ENCODE data around the gene SELENOH. TPM values are rescaled to one million over a fixed set of nuclear protein-coding genes. Genes with fewer than 3 reads are reported as not detected.

The SELENOH gene
- polyA plus RNA-seq, 1 donor (not counting 4 experiments of a cell fraction or from before 2014, with no cell fraction given): 88.2 TPM

DNA sequence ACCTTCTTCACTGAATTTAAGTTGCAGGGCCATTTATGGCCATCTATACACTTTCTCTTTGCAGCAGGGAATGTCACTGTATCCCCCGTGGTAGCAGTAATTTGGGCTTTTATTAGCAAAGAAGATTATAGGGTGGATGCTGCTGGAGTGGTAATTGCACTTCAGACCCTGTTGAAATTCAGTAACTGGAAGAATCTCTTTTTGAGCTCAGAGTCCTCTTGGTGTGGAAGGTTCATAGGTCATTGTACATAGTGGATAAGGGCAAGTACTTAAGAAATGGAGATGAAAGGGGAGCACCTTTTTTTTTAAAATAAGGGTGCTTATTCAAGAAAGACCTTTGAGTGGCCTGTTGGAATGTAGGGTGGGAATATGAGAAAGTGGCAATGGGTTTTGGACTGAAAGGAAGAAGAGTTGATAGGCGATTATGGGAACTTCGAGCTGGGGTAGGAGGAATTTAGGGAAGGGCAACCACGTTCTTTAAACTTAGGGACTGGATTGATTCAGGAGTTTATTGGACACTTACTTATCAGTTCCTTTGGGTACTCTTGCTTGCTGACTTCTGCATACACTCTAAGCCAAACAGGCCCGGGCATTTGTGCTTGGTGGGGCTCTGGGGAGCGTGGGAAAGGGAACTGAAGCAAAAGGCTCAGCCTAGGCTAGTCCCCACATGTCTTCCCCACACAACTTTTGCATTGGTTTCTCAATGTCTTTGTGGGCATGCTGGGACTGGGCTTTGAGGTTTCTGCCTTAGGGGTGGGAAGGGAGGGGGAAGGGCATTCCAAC, 46.8 kb downstream of the SELENOH start:
- peaks cover 4 to 8% of the 10 kb centered on the region in 2 experiments for H3K36me3 ChIP-seq (ENCODE audit: control insufficient read depth in 2 of 2, extremely low read depth in 1 of 2, insufficient read depth in 2 of 2, low read length in 2 of 2)
- FAIRE-seq (peak; percentile 93), DNase-seq (ENCODE audit: low read depth, low spot score) (peak; percentile 78)
- no peaks in the 10 kb centered on the region for H3K9me3 ChIP-seq (ENCODE audit: control insufficient read depth, low read depth, low read length)
- H2AFZ ChIP-seq (ENCODE audit: control insufficient read depth, low read length): no peak overlapping the region
- H3K9me1 ChIP-seq (ENCODE audit: control insufficient read depth, extremely low read depth, insufficient read depth, low read length): no peaks in the 10 kb centered on the region
- TF ChIP-seq, protein P1, sequence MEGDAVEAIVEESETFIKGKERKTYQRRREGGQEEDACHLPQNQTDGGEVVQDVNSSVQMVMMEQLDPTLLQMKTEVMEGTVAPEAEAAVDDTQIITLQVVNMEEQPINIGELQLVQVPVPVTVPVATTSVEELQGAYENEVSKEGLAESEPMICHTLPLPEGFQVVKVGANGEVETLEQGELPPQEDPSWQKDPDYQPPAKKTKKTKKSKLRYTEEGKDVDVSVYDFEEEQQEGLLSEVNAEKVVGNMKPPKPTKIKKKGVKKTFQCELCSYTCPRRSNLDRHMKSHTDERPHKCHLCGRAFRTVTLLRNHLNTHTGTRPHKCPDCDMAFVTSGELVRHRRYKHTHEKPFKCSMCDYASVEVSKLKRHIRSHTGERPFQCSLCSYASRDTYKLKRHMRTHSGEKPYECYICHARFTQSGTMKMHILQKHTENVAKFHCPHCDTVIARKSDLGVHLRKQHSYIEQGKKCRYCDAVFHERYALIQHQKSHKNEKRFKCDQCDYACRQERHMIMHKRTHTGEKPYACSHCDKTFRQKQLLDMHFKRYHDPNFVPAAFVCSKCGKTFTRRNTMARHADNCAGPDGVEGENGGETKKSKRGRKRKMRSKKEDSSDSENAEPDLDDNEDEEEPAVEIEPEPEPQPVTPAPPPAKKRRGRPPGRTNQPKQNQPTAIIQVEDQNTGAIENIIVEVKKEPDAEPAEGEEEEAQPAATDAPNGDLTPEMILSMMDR (optimal IDR thresholded peaks at IDR 0.05 in 1 of 3, IDR thresholded peaks at IDR 0.05 in 1 of 3, conservative IDR thresholded peaks at IDR 0.05 in 1 of 3; ENCODE audit: extremely low read depth in 1 of 3, insufficient read depth in 2 of 3, low read length in 3 of 3): no peak
- no peak for TF ChIP-seq EZH2 (IDR thresholded peaks at IDR 0.05; ENCODE audit: low read length)
- dilution Hi-C loops (cut with MboI; ENCODE audit: extremely low pct_ligation_motif_present, low sequenced_read_pairs): no loop called here
- H3K4me2 ChIP-seq (ENCODE audit: control insufficient read depth, extremely low read depth, insufficient read depth, low read depth, low read length): peak overlapping the region; percentile 91
- peaks cover 52% of the 10 kb centered on the region for H3K4me1 ChIP-seq (ENCODE audit: control insufficient read depth, extremely low read depth, insufficient read depth, low read length)
- H3K79me2 ChIP-seq (ENCODE audit: control insufficient read depth, insufficient read depth, low read length): peaks cover 95% of the 10 kb centered on the region
- H4K20me1 ChIP-seq (ENCODE audit: control insufficient read depth, extremely low read depth, insufficient read depth, low read length): peaks cover 5% of the 10 kb centered on the region
- peak overlapping the region; percentile 43 for H3K9ac ChIP-seq (ENCODE audit: control insufficient read depth, extremely low read depth, insufficient read depth, low read length)
- H3K27ac ChIP-seq (ENCODE audit: control insufficient read depth, insufficient read depth, low read length): peak overlapping the region; percentile 93
- H3K4me3 ChIP-seq (ENCODE audit: control insufficient read depth in 2 of 3, extremely low read depth in 1 of 3, insufficient read depth in 2 of 3, low read depth in 1 of 3, low read length in 3 of 3): peak overlapping the region in 2 of 3 experiments; percentile 40 to 41
- H3K27me3 ChIP-seq (ENCODE audit: control insufficient read depth, extremely low read depth, insufficient read depth, low read length): no peaks in the 10 kb centered on the region

DNA sequence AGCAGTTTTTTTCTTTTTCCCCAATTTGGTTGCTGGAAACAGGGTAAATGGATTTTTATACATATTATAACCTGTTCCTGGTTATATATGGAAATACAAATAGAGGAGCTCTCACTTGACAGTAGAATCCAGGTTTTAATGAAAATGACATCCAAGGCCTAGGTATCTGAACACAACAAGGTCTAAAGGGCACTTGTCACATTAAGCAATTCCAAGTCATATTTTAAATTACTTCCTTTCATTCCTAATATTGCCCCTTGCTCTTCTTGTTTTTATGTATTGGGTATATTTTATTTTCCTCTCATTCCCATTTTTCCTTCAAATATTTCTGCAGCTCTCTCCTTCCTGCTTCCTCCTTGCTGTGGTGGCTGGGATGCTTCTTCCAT, 47.4 kb downstream of the SELENOH start:
- peak overlapping the region; percentile 91 for H3K4me2 ChIP-seq (ENCODE audit: control insufficient read depth, extremely low read depth, insufficient read depth, low read depth, low read length)
- dilution Hi-C loops (cut with MboI; ENCODE audit: extremely low pct_ligation_motif_present, low sequenced_read_pairs): no loop called here
- H3K79me2 ChIP-seq (ENCODE audit: control insufficient read depth, insufficient read depth, low read length): peaks cover 97% of the 10 kb centered on the region
- H3K9ac ChIP-seq (ENCODE audit: control insufficient read depth, extremely low read depth, insufficient read depth, low read length): no peak overlapping the region
- no peak for DNase-seq (ENCODE audit: low read depth, low spot score)
- peak overlapping the region; percentile 93 for H3K27ac ChIP-seq (ENCODE audit: control insufficient read depth, insufficient read depth, low read length)
- no peak for TF ChIP-seq EZH2 (IDR thresholded peaks at IDR 0.05; ENCODE audit: low read length)
- TF ChIP-seq, protein P1 (optimal IDR thresholded peaks at IDR 0.05 in 1 of 3, IDR thresholded peaks at IDR 0.05 in 1 of 3, conservative IDR thresholded peaks at IDR 0.05 in 1 of 3; ENCODE audit: extremely low read depth in 1 of 3, insufficient read depth in 2 of 3, low read length in 3 of 3): no peak
- H2AFZ ChIP-seq (ENCODE audit: control insufficient read depth, low read length): no peak overlapping the region
- H3K36me3 ChIP-seq (ENCODE audit: control insufficient read depth in 2 of 2, extremely low read depth in 1 of 2, insufficient read depth in 2 of 2, low read length in 2 of 2): peaks cover 6 to 11% of the 10 kb centered on the region in 2 experiments
- H3K9me3 ChIP-seq (ENCODE audit: control insufficient read depth, low read depth, low read length): no peaks in the 10 kb centered on the region
- peak overlapping the region in 1 of 3 experiments; percentile 41 for H3K4me3 ChIP-seq (ENCODE audit: control insufficient read depth in 2 of 3, extremely low read depth in 1 of 3, insufficient read depth in 2 of 3, low read depth in 1 of 3, low read length in 3 of 3)
- H3K4me1 ChIP-seq (ENCODE audit: control insufficient read depth, extremely low read depth, insufficient read depth, low read length): peaks cover 56% of the 10 kb centered on the region
- no peaks in the 10 kb centered on the region for H3K9me1 ChIP-seq (ENCODE audit: control insufficient read depth, extremely low read depth, insufficient read depth, low read length)
- FAIRE-seq: no peak
- H3K27me3 ChIP-seq (ENCODE audit: control insufficient read depth, extremely low read depth, insufficient read depth, low read length): no peaks in the 10 kb centered on the region
- H4K20me1 ChIP-seq (ENCODE audit: control insufficient read depth, extremely low read depth, insufficient read depth, low read length): peaks cover 5% of the 10 kb centered on the region

Measured in keratinocyte (primary cell).